ENCODE data around the gene GTF2F2. TPM values are rescaled to one million over a fixed set of nuclear protein-coding genes. Genes with fewer than 3 reads are reported as not detected.
A peak's percentile ranks its signal among the peaks of the same experiment; 100 is the strongest.
"Not testable (repeated sequence)": the region's sequence is repeated elsewhere in the genome, so short reads cannot be mapped to it uniquely, and the experiment has no call there.

GTF2F2 gene
- total RNA-seq, 2 donors from 2014 or later, result 20.4 to 23.3 TPM

GRCh38 chr13:45244736-45245135 lies 124.4 kb downstream of the GTF2F2 start:
- not testable (repeated sequence) for H3K9me3 Mint-ChIP-seq; H3K36me3 Mint-ChIP-seq; DNase-seq (ENCODE audit: low spot score in 2 of 2); H3K27ac Mint-ChIP-seq; ATAC-seq

DNA sequence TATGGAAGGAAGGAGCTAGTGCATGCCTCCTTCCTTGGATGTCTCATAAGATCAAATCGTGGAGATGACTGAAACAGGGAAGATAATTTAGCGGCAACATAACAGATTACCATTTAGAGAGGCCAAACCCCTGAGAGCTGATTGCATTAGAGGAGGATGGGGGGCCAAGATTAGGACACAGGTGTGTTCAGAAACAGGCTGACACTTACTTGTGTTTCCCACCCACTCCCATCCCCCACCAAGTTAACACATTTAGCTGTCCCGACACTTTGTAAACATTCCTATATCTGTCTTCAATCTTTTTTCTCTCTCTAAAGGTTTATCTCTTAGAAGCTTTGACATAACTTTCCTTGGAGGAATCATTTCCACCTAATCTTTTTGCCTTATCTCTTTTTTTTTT lies 129.4 kb downstream of the GTF2F2 start:
- no peak for ATAC-seq
- no peak for DNase-seq (ENCODE audit: low spot score in 2 of 2)
- Mint-ChIP-seq H3K9me3 (no peaks in the 10 kb centered on the region), H3K27ac (no peak overlapping the region), H3K36me3 (peaks cover 0 to 6% of the 10 kb centered on the region in 2 donors)

DNA sequence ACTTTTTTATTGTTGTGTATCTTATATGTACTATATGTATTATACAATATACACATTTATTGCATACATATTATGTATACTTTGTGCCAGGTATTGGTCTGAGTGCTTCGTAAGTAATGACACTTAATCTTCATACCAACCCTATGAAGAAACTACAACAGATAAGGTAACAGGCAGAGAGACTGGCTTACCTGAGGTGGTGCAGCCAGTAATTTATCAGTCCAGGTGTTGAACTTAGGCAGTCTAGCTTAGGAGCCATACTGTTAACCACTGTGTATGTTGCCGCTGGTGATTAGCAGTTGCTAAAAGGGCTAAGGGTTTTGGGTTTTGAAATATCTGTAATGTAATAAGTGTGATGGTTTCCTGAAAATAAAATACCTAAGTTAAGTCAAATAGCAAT lies 134.1 kb downstream of the GTF2F2 start:
- no peak for ATAC-seq
- H3K27ac Mint-ChIP-seq, result no peak overlapping the region
- peaks cover 0 to 6% of the 10 kb centered on the region in 2 donors for H3K36me3 Mint-ChIP-seq

GRCh38 chr13:45255247-45255987 lies 135.1 kb downstream of the GTF2F2 start:
- DNase-seq (ENCODE audit: low spot score in 2 of 2), result no peak
- H3K9me3 Mint-ChIP-seq, result no peaks in the 10 kb centered on the region
- peaks cover 0 to 6% of the 10 kb centered on the region in 2 donors for H3K36me3 Mint-ChIP-seq
- H3K27ac Mint-ChIP-seq, result no peak overlapping the region
- peak in 1 of 2 donors; percentile 34 for ATAC-seq

More for the DNA sequence above, 134.1 kb downstream of the GTF2F2 start:
- no peak for DNase-seq (ENCODE audit: low spot score in 2 of 2)
- H3K9me3 Mint-ChIP-seq, result no peaks in the 10 kb centered on the region

DNA sequence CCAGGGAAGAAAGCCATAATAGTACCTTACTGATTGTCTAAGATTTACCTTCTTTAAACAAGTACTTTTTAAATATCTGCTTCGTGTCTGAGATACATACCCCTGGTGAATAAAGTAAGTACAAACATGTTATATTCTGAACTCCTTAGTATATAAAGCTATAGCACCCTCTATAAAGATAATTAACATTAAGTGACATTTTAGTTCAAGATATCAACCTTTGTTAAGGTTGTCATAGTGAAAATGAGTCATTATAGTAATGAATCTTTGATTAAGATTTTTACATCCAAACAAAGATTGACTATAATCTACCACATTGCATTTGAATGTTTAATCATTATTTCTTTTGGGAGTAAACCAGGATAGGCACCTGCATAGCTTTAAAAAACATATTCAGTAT lies 135.9 kb downstream of the GTF2F2 start:
- ATAC-seq (peak; percentile 16 to 24), DNase-seq (ENCODE audit: low spot score in 2 of 2) (no peak)
- H3K27ac Mint-ChIP-seq, result no peak overlapping the region
- peaks cover 0 to 6% of the 10 kb centered on the region in 2 donors for H3K36me3 Mint-ChIP-seq
- H3K9me3 Mint-ChIP-seq, result no peaks in the 10 kb centered on the region

DNA sequence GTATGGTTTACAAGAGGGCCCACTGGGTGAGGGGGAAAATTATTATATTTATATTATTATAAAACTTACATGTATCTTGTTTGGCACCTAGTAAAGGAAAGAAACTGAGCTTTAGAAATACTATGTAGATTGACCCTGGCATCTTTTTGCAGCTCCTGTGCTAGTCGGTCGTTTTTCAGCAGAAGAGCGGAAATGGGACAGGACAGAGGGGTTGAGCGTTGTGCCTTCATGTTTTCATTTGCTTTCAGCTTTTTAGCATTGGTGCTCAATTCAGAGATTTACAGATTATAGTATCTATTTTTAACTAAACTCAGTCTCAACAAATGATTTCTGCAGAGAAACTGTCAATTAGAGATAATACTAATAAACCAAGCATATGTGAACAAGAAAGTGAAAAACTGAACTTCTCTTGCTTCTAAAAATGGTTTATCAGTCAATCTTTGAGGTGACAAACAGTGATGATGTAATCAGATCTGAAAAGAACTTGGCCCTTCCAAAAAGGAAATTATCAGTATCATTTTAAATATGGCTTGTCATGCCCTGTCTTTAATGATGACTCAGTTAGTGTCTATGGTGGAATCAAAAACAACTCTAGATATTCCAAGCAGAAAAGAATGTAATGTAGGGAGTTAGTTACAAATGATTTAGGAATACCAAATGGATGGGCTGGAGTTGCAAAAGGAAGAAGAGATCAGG lies 137.5 kb downstream of the GTF2F2 start:
- H3K36me3 Mint-ChIP-seq, result peaks cover 0 to 6% of the 10 kb centered on the region in 2 donors
- ATAC-seq, result no peak
- H3K27ac Mint-ChIP-seq, result no peak overlapping the region
- no peak for DNase-seq (ENCODE audit: low spot score in 2 of 2)
- H3K9me3 Mint-ChIP-seq, result no peaks in the 10 kb centered on the region

GRCh38 chr13:45258334-45258675 lies 138.0 kb downstream of the GTF2F2 start:
- no peaks in the 10 kb centered on the region for H3K9me3 Mint-ChIP-seq
- ATAC-seq (no peak), DNase-seq (ENCODE audit: low spot score in 2 of 2) (no peak)
- peaks cover 0 to 5% of the 10 kb centered on the region in 2 donors for H3K36me3 Mint-ChIP-seq
- no peak overlapping the region for H3K27ac Mint-ChIP-seq

DNA sequence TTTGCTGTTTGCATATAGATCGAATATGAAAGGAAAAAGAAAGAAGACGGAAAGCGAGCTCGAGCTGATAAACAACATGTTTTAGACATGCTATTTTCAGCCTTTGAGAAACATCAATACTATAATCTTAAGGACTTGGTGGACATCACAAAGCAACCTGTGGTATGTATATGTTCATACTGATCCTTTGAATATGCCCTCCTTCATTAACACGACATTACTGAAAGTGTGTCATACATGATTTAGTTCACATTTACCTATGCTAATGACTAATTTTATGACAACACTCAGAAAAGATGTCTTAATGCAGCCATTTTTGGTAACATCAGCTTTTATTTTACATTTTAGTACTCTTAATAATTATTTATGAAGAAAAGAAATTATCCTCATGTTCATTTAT lies 146.9 kb downstream of the GTF2F2 start:
- Mint-ChIP-seq H3K36me3 (no peaks in the 10 kb centered on the region), H3K9me3 (no peaks in the 10 kb centered on the region), H3K27ac (no peak overlapping the region)

GRCh38 chr13:45269204-45269603 lies 148.9 kb downstream of the GTF2F2 start:
- Mint-ChIP-seq H3K9me3 (no peaks in the 10 kb centered on the region), H3K27ac (no peak overlapping the region), H3K36me3 (no peaks in the 10 kb centered on the region)
- ATAC-seq (no peak), DNase-seq (ENCODE audit: low spot score in 2 of 2) (no peak)

More for the DNA sequence above, 146.9 kb downstream of the GTF2F2 start:
- DNase-seq (ENCODE audit: low spot score in 2 of 2), result no peak
- no peak for ATAC-seq

DNA sequence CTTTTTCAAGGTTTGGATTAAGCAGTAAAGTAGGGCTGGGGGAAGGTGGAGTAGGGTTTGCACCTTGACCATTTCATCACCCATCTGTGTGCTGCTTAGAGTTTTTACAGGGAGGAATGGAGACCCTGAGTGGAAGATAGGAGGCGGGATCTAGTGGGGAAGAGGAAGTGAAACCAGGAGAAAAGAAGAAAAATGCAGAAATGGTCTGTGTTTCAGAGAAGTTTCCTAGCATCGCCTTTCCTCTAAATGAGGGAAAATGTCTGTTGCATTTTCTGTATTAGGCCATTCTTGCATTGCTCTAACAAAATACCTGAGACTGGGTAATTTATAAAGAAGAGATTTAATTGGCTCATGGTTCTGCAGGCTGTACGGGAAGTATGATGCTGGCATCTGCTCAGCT lies 156.6 kb downstream of the GTF2F2 start:
- Mint-ChIP-seq H3K9me3 (peaks cover 0 to 6% of the 10 kb centered on the region in 2 donors), H3K27ac (no peak overlapping the region), H3K36me3 (peaks cover 8 to 17% of the 10 kb centered on the region in 2 donors)
- DNase-seq (ENCODE audit: low spot score in 2 of 2), result no peak
- ATAC-seq, result no peak

DNA sequence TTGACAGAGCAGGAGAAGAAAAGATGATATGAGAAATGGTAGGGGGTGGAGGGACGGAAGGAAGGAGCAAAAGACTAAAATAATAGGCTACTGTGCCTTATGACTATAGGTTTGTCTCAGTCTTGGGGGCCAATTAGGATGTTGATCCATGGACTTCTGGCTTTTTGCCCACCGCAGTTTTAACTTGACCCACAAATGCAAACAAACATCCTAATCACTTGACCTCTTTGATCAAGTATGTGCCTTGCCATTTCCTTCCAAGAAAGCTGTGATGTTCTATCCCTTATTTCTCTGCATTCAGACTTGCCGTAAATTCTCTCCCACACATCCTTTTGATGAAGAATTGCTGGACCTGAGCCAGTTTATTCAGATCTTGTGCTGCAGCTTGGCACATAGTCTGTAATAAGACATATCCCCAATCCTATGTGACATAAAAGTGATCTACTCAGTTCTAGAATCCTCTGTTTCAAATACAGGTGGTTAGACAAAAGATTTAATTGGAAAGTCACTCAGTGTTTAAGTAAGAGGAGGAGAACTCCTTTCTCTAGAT lies 157.9 kb downstream of the GTF2F2 start:
- no peak for ATAC-seq
- Mint-ChIP-seq H3K9me3 (peaks cover 0 to 6% of the 10 kb centered on the region in 2 donors), H3K36me3 (peaks cover 8 to 17% of the 10 kb centered on the region in 2 donors), H3K27ac (no peak overlapping the region)
- no peak for DNase-seq (ENCODE audit: low spot score in 2 of 2)

DNA sequence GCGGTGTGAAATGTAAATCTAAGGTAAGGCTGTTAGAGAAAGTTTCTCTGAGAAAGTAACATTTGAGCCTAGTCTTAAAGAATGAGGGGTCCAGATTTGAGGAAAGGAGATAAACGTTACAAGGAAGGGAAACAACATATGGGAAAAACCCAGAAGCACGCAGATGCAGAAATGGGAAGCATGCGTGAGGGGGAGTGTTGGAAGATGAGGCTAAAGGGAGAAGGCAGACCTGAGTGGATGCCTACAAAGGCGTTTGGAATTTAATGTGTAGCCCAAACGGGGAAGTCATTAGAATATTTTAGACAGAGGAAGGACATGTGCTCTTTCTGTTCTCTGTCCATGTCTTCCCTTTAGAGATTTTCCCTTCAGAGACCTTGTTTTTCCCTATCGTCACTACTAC lies 159.7 kb downstream of the GTF2F2 start:
- ATAC-seq, result no peak
- peaks cover 0 to 6% of the 10 kb centered on the region in 2 donors for H3K9me3 Mint-ChIP-seq

GRCh38 chr13:45280751-45281634 lies 160.7 kb downstream of the GTF2F2 start:
- peaks cover 0 to 6% of the 10 kb centered on the region in 2 donors for H3K9me3 Mint-ChIP-seq
- H3K36me3 Mint-ChIP-seq, result peaks cover 13 to 17% of the 10 kb centered on the region in 2 donors
- peak; percentile 78 to 94 for ATAC-seq
- DNase-seq (ENCODE audit: low spot score in 2 of 2), result peak in 1 of 2 donors; percentile 54
- no peak overlapping the region for H3K27ac Mint-ChIP-seq

More for the DNA sequence above, 159.7 kb downstream of the GTF2F2 start:
- DNase-seq (ENCODE audit: low spot score in 2 of 2), result no peak
- H3K27ac Mint-ChIP-seq, result no peak overlapping the region
- peaks cover 8 to 17% of the 10 kb centered on the region in 2 donors for H3K36me3 Mint-ChIP-seq

DNA sequence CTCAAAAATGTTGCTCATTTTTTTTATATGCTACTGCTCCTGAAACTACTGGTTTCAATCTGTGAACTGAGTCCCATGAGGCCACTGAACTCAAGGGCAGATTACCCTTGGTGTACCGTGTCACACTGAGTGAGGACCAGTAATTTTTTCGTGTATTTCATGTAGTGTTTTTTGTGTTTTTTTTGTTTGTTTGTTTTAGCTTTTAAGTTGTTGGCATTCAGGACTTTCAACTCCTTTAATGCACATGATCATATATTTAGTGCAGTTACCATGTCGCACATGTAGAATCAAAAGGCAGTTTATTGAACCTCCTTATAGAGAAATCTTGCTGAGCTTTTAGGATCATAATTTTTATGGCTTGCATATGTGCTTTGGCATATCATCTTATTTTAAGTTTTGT lies 162.7 kb downstream of the GTF2F2 start:
- ATAC-seq, result no peak
- Mint-ChIP-seq H3K9me3 (no peaks in the 10 kb centered on the region), H3K36me3 (peaks cover 0 to 5% of the 10 kb centered on the region in 2 donors), H3K27ac (no peak overlapping the region)
- no peak for DNase-seq (ENCODE audit: low spot score in 2 of 2)

- ATAC-seq (no peak), DNase-seq (ENCODE audit: low spot score in 2 of 2) (no peak)
- no peaks in the 10 kb centered on the region for H3K9me3 Mint-ChIP-seq
- H3K36me3 Mint-ChIP-seq, result peaks cover 0 to 5% of the 10 kb centered on the region in 2 donors
- H3K27ac Mint-ChIP-seq, result no peak overlapping the region
Observed at GRCh38 chr13:45289936-45290563, 169.7 kb downstream of the GTF2F2 start.

DNA sequence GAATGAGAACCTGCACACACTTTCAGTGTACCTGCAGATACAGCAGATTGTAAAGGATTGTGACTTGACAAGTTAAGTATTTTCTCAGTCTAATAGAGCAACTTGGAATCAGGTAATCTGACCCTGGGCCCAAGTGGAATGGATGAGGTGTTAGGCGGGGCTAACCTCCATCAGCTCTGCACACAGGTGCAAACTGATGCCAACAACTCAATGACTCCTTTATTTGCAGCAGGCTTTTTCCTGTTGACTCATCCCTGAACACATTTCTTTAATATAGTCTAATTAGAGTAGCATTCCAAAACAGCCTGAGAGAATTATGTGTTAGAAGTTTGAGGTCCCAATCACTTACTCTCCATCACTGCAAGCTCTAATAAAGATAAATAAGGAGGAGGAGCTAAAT lies 171.9 kb downstream of the GTF2F2 start:
- Mint-ChIP-seq H3K36me3 (no peaks in the 10 kb centered on the region), H3K9me3 (no peaks in the 10 kb centered on the region), H3K27ac (no peak overlapping the region)
- ATAC-seq, result no peak
- no peak for DNase-seq (ENCODE audit: low spot score in 2 of 2)

Data from activated naive CD4-positive, alpha-beta T cell treated with anti-CD3 and anti-CD28 coated beads, Interleukin-2, amount 50 U/mL, for 72 hours (primary cell).